ENCODE results near the gene FOCAD.

DNA sequence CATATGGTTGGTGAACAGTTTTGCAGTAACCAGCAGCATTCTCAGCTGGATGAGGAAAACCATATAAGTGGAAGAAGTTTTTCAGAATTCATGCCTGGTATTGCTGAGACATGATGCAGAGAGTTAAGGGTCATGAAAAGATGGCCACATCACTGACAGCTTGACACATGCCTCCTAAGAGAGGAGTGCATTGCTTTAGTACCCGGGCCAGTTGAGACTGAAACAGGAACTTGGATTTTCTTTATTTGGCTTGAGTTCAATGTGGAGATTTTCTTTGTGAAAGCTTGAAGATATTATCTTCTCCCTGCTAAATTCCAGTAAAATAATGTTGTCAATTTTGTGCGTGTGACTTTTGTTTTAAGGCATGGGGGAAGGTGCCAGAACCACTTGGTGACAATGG is 311.6 kb downstream of the FOCAD start:
- TF ChIP-seq POLR2AphosphoS5 (IDR thresholded peaks at IDR 0.05) (no peak), CTCF (IDR thresholded peaks at IDR 0.05) (no peak), POLR2A (IDR thresholded peaks at IDR 0.05; ENCODE audit: low read depth) (no peak)

All from esophagus muscularis mucosa (tissue), 3 donors.